Vagina (tissue), 2 donors: ENCODE results near the gene GALNT11. TPM values are rescaled to one million over a fixed set of nuclear protein-coding genes. Genes with fewer than 3 reads are reported as not detected.

Source experiments
- DNase-seq, 2 donors: peaks; one replicate each; pipeline ENCODE4 v3.0.0-alpha.2; 2017; ENCODE audit errors: extremely low spot score in 2 of 2
- H3K27ac ChIP-seq: fragments of 200-600 bp; sonication (generic); one replicate; pipeline ENCODE4 v1.5.1; 2019
- H3K27me3 ChIP-seq: fragments of 200-600 bp; sonication (generic); one replicate; pipeline ENCODE4 v1.5.1; 2019
- H3K36me3 ChIP-seq, 2 donors: fragments of 200-600 bp; sonication (generic); one replicate each; pipeline ENCODE4 v1.5.1; 2017 to 2019
- H3K4me1 ChIP-seq: fragments of 200-600 bp; sonication (generic); one replicate; pipeline ENCODE4 v1.5.1; 2019
- H3K4me3 ChIP-seq, 2 donors: fragments of 200-600 bp; sonication (generic); 1 replicate in 1 of 2; 2 replicates in 1 of 2; pipeline ENCODE4 v1.5.1; 2016 to 2019
- H3K9me3 ChIP-seq: fragments of 200-600 bp; sonication (generic); one replicate; pipeline ENCODE4 v1.5.1; 2019
- CTCF ChIP-seq, 3 experiments: fragments of 450-650 bp in 2 of 3; fragments of 200-600 bp in 1 of 3; sonication (generic) in 1 of 3; IDR thresholded peaks; one replicate each; pipeline ENCODE4 v1.5.1; 2017 to 2019; ENCODE audit warnings: antibody characterized with exemption in 3 of 3, mild to moderate bottlenecking in 2 of 3, moderate library complexity in 2 of 3
- POLR2A ChIP-seq, 2 donors: fragments of 450-650 bp; IDR thresholded peaks; one replicate each; pipeline ENCODE4 v1.6.1; 2017; ENCODE audit warnings: antibody characterized with exemption in 2 of 2, mild to moderate bottlenecking in 2 of 2, moderate library complexity in 2 of 2
- POLR2AphosphoS5 ChIP-seq, 2 donors: sonication (generic); formaldehyde crosslinking; IDR thresholded peaks; one replicate each; pipeline ENCODE4 v1.9.0; 2017; ENCODE audit warnings: antibody characterized with exemption in 2 of 2, mild to moderate bottlenecking in 2 of 2, low read depth in 1 of 2; ENCODE audit not compliant: insufficient read depth in 1 of 2
- intact Hi-C: fragments of 100-400 bp; cut with DNase I; formaldehyde crosslinking; loops from one replicate; pipeline ENCODE4 v1.15.1; 2023
- total RNA-seq: library from RNA; depleted of rRNA; stranded (reverse); fragments of >200 nt; gene quantifications from one replicate; pipeline ENCODE4 v1.2.3, GENCODE V29; 2016

The GALNT11 gene
- total RNA-seq, 1 donor from 2014 or later: 46.9 TPM

GRCh38 chr7:152132812-152133211, 107.3 kb downstream of the GALNT11 start:
- DNase-seq: no peak
- H3K36me3 ChIP-seq: peaks cover 0 to 12% of the 10 kb centered on the region in 2 donors
- intact Hi-C loops: no loop called here
- no peak overlapping the region for H3K27ac ChIP-seq
- H3K27me3 ChIP-seq: no peaks in the 10 kb centered on the region
- TF ChIP-seq CTCF (IDR thresholded peaks at IDR 0.05) (no peak), POLR2AphosphoS5 (IDR thresholded peaks at IDR 0.05; ENCODE audit: insufficient read depth in 1 of 2, low read depth in 1 of 2) (no peak), POLR2A (IDR thresholded peaks at IDR 0.05) (no peak)
- H3K9me3 ChIP-seq: no peaks in the 10 kb centered on the region
- peaks cover 16% of the 10 kb centered on the region for H3K4me1 ChIP-seq
- H3K4me3 ChIP-seq: no peak overlapping the region

GRCh38 chr7:152133804-152134203, 108.3 kb downstream of the GALNT11 start:
- Histone ChIP-seq H3K4me1 (peaks cover 16% of the 10 kb centered on the region), H3K27me3 (no peaks in the 10 kb centered on the region), H3K9me3 (no peaks in the 10 kb centered on the region), H3K27ac (no peak overlapping the region), H3K36me3 (peaks cover 5 to 21% of the 10 kb centered on the region in 2 donors), H3K4me3 (no peak overlapping the region)
- intact Hi-C loops: no loop called here
- no peak for TF ChIP-seq CTCF (IDR thresholded peaks at IDR 0.05)
- no peak for TF ChIP-seq POLR2A (IDR thresholded peaks at IDR 0.05)
- no peak for TF ChIP-seq POLR2AphosphoS5 (IDR thresholded peaks at IDR 0.05; ENCODE audit: insufficient read depth in 1 of 2, low read depth in 1 of 2)
- DNase-seq: no peak

DNA sequence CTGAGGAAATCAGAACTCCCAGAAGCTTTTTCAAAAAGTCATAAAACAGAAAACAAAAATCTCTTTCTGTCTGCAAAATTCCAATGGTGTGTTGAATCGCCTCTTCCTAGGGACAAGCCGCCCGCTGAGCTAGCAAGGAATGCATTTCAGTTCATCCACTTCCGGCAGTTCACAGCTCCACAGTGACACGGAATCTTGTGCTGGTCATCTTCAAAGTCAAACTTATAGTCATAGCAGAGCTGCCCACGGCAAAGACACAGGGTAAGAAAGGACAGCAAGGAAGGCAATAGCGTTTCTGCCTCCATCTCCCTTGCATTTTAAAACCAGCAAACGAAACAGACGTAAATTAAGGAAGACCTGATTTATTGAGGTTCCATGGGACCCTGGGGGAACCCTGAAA, 111.2 kb downstream of the GALNT11 start:
- TF ChIP-seq CTCF (IDR thresholded peaks at IDR 0.05) (no peak), POLR2A (IDR thresholded peaks at IDR 0.05) (no peak), POLR2AphosphoS5 (IDR thresholded peaks at IDR 0.05; ENCODE audit: insufficient read depth in 1 of 2, low read depth in 1 of 2) (no peak)
- DNase-seq: no peak
- intact Hi-C loops: no loop called here

GRCh38 chr7:152137476-152138025, 112.1 kb downstream of the GALNT11 start:
- TF ChIP-seq CTCF (IDR thresholded peaks at IDR 0.05) (no peak), POLR2AphosphoS5 (IDR thresholded peaks at IDR 0.05; ENCODE audit: insufficient read depth in 1 of 2, low read depth in 1 of 2) (no peak), POLR2A (IDR thresholded peaks at IDR 0.05) (no peak)
- intact Hi-C loops: no loop called here
- Histone ChIP-seq H3K9me3 (no peaks in the 10 kb centered on the region), H3K36me3 (peaks cover 10 to 43% of the 10 kb centered on the region in 2 donors), H3K4me1 (peaks cover 16% of the 10 kb centered on the region), H3K27me3 (no peaks in the 10 kb centered on the region), H3K4me3 (no peak overlapping the region), H3K27ac (no peak overlapping the region)
- no peak for DNase-seq

More for the DNA sequence above, 111.2 kb downstream of the GALNT11 start:
- Histone ChIP-seq H3K4me3 (no peak overlapping the region), H3K36me3 (peaks cover 10 to 37% of the 10 kb centered on the region in 2 donors), H3K27me3 (no peaks in the 10 kb centered on the region), H3K27ac (peak overlapping the region; percentile 45), H3K9me3 (no peaks in the 10 kb centered on the region), H3K4me1 (peaks cover 16% of the 10 kb centered on the region)

- intact Hi-C loops: no loop called here
- H3K4me3 ChIP-seq: no peak overlapping the region
- H3K27me3 ChIP-seq: no peaks in the 10 kb centered on the region
- H3K4me1 ChIP-seq: peaks cover 16% of the 10 kb centered on the region
- no peak overlapping the region for H3K27ac ChIP-seq
- peaks cover 10 to 65% of the 10 kb centered on the region in 2 donors for H3K36me3 ChIP-seq
- no peak for TF ChIP-seq CTCF (IDR thresholded peaks at IDR 0.05)
- no peak for TF ChIP-seq POLR2AphosphoS5 (IDR thresholded peaks at IDR 0.05; ENCODE audit: insufficient read depth in 1 of 2, low read depth in 1 of 2)
- no peak for TF ChIP-seq POLR2A (IDR thresholded peaks at IDR 0.05)
- no peak for DNase-seq
- H3K9me3 ChIP-seq: no peaks in the 10 kb centered on the region
Measured at GRCh38 chr7:152140067-152140466, 114.6 kb downstream of the GALNT11 start.
